Endothelial cell of umbilical vein (primary cell): Measurements from ENCODE around the gene FLACC1. TPM values are rescaled to one million over a fixed set of nuclear protein-coding genes. Genes with fewer than 3 reads are reported as not detected.

Experiments used
- BruUV-seq: library from RNA; stranded (reverse); fragments of 400-500 nt; replicated peaks from 2 replicates; lab custom pipeline; 2021; lab: Mats Ljungman, UMichigan
- CTCF ChIA-PET: fragments of 300-600, 350-600 bp; sonication (Branson Sonifier 250); formaldehyde crosslinking; loops from one replicate; lab custom pipeline; 2021; ENCODE audit warnings: antibody characterized with exemption, inconsistent platforms; lab: Charles Lee
- POLR2A ChIA-PET: fragments of 300-600, 350-600 bp; sonication (Branson Sonifier 250); formaldehyde crosslinking; loops from one replicate; lab custom pipeline; 2021; ENCODE audit warnings: antibody characterized with exemption, inconsistent platforms; lab: Charles Lee
- DNase-seq: peaks from one replicate; pipeline ENCODE4 v3.0.0-alpha.2; 2011; ENCODE audit warnings: low read depth, low spot score
- FAIRE-seq: peaks from 2 replicates; lab custom pipeline; 2011; peaks lifted over from hg19 to GRCh38; lab: Jason Lieb, UNC
- H2AFZ ChIP-seq: 2 replicates; pipeline ENCODE4 v1.6.0; 2012; ENCODE audit warnings: low read depth, low read length, control low read depth, inconsistent platforms
- H3K27ac ChIP-seq: 2 replicates; pipeline ENCODE4 v1.5.1; 2011; ENCODE audit warnings: low read depth, mild to moderate bottlenecking, control low read depth, low read length, moderate library complexity; ENCODE audit not compliant: insufficient read depth
- H3K27me3 ChIP-seq, 2 experiments: 2 replicates each; pipeline versions ENCODE4 v1.6.0 to v1.6.1; 2011; ENCODE audit warnings: low read length in 2 of 2, mixed read lengths in 1 of 2; ENCODE audit not compliant: control insufficient read depth in 2 of 2, insufficient read depth in 2 of 2
- H3K36me3 ChIP-seq, 2 experiments: 2 replicates in 1 of 2; 3 replicates in 1 of 2; pipeline ENCODE4 v1.5.1; 2011; ENCODE audit warnings: low read length in 2 of 2, mild to moderate bottlenecking in 1 of 2, moderate library complexity in 1 of 2; ENCODE audit not compliant: control insufficient read depth in 2 of 2, insufficient read depth in 2 of 2; ENCODE audit errors: extremely low read depth in 1 of 2
- H3K4me1 ChIP-seq: 3 replicates; pipeline ENCODE4 v1.5.1; 2011; ENCODE audit warnings: mild to moderate bottlenecking, low read length; ENCODE audit not compliant: control insufficient read depth, insufficient read depth; ENCODE audit errors: extremely low read depth
- H3K4me2 ChIP-seq: 2 replicates; pipeline ENCODE4 v1.6.1; 2011; ENCODE audit warnings: low read length, control low read depth, mixed read lengths; ENCODE audit not compliant: insufficient read depth
- H3K4me3 ChIP-seq, 3 experiments: fragments of 200-600 bp in 1 of 3; sonication (generic), shearing (Covaris generic) in 1 of 3; replicated peaks in 1 of 3; 2 replicates each; pipeline ENCODE4 v1.5.1; 2011 to 2016; ENCODE audit warnings: control low read depth in 3 of 3, low read length in 3 of 3, mild to moderate bottlenecking in 2 of 3, inconsistent platforms in 1 of 3, low read depth in 1 of 3, moderate library complexity in 1 of 3; ENCODE audit not compliant: insufficient read depth in 1 of 3
- H3K79me2 ChIP-seq: 2 replicates; pipeline ENCODE4 v1.6.0; 2012; ENCODE audit warnings: low read length, inconsistent platforms; ENCODE audit not compliant: control insufficient read depth, insufficient read depth
- H3K9ac ChIP-seq: replicated peaks from 2 replicates; pipeline ENCODE3; 2011; ENCODE audit warnings: low read length, control low read depth; ENCODE audit not compliant: insufficient read depth; ENCODE audit errors: extremely low read depth
- H3K9me1 ChIP-seq: replicated peaks from 3 replicates; pipeline ENCODE4 v1.6.0; 2011; ENCODE audit warnings: mild to moderate bottlenecking, low read length; ENCODE audit not compliant: control insufficient read depth, insufficient read depth; ENCODE audit errors: extremely low read depth
- H3K9me3 ChIP-seq: replicated peaks from 2 replicates; pipeline ENCODE4 v1.5.1; 2012; ENCODE audit warnings: low read length, inconsistent platforms; ENCODE audit not compliant: control insufficient read depth, insufficient read depth
- H4K20me1 ChIP-seq: replicated peaks from 2 replicates; pipeline ENCODE3; 2011; ENCODE audit warnings: mild to moderate bottlenecking, low read length; ENCODE audit not compliant: control insufficient read depth, insufficient read depth; ENCODE audit errors: extremely low read depth
- EZH2 ChIP-seq: IDR thresholded peaks from 2 replicates; pipeline ENCODE4 v1.6.1; 2012; ENCODE audit warnings: borderline replicate concordance, low read depth, mild to moderate bottlenecking, moderate library complexity, low read length, inconsistent platforms; ENCODE audit not compliant: severe bottlenecking
- FOS ChIP-seq: IDR thresholded peaks from 2 replicates; pipeline ENCODE4 v1.6.1; 2011; ENCODE audit warnings: mild to moderate bottlenecking, low read length, moderate library complexity, borderline replicate concordance; ENCODE audit not compliant: insufficient read depth
- GATA2 ChIP-seq: IDR thresholded peaks from 2 replicates; pipeline ENCODE4 v1.7.0; 2011; ENCODE audit warnings: low read depth, mild to moderate bottlenecking, moderate library complexity, mixed read lengths, low read length; ENCODE audit not compliant: insufficient read length, insufficient read depth
- JUN ChIP-seq: IDR thresholded peaks from 2 replicates; pipeline ENCODE4 v1.6.1; 2011; ENCODE audit warnings: borderline replicate concordance, low read depth; ENCODE audit not compliant: insufficient read length, insufficient read depth
- MYC ChIP-seq: IDR thresholded peaks from one replicate; pipeline ENCODE4 v1.6.1; 2011; ENCODE audit warnings: mild to moderate bottlenecking, low read depth, low read length
- POLR2A ChIP-seq: IDR thresholded peaks from 2 replicates; pipeline ENCODE4 v1.6.1; 2012; ENCODE audit warnings: low read depth, mild to moderate bottlenecking, control low read depth, low read length
- POLR2AphosphoS5 ChIP-seq: IDR thresholded peaks from 2 replicates; pipeline ENCODE4 v1.6.1; 2012; ENCODE audit warnings: low read depth, mild to moderate bottlenecking, control low read depth, low read length, moderate library complexity; ENCODE audit not compliant: insufficient read depth
- dilution Hi-C: fragments of 300-500 bp; cut with MboI; formaldehyde crosslinking; loops from one replicate; pipeline ENCODE4 v1.15.0; 2019; ENCODE audit warnings: low sequenced_read_pairs; ENCODE audit not compliant: extremely low pct_ligation_motif_present
- intact Hi-C: fragments of 100-400 bp; cut with micrococcal nuclease; formaldehyde crosslinking; loops from one replicate; pipeline ENCODE4 v1.10.0; 2022
- polyA plus RNA-seq, 4 experiments: library from polyadenylated mRNA; depleted of rRNA in 3 of 4; stranded (reverse) in 3 of 4; unstranded in 1 of 4; fragments of >200 nt; gene quantifications; 2 replicates each; pipeline versions ENCODE4 v1.2.1 to v1.2.3, GENCODE V29; 2011 to 2012; ENCODE audit warnings: missing spikeins in 1 of 4
- total RNA-seq: library from RNA; stranded (reverse); gene quantifications from 2 replicates; pipeline ENCODE4 v1.2.3, GENCODE V29; 2021
- TF ChIP-seq, protein P1 (sequence below): IDR thresholded peaks from 2 replicates; pipeline ENCODE4 v1.6.1; 2011; ENCODE audit not compliant: insufficient read depth, insufficient read length
- TF ChIP-seq, protein P2 (sequence below), 2 donors: IDR thresholded peaks; 1 replicate in 1 of 2; 2 replicates in 1 of 2; pipeline ENCODE4 v1.5.1; 2011; ENCODE audit warnings: low read length in 2 of 2, mild to moderate bottlenecking in 2 of 2, moderate library complexity in 2 of 2, control low read depth in 1 of 2, inconsistent platforms in 1 of 2, low read depth in 1 of 2; ENCODE audit not compliant: insufficient read depth in 1 of 2; ENCODE audit errors: extremely low read depth in 1 of 2

Gene FLACC1
- total and polyA plus RNA-seq, 2 donors (not counting 3 experiments of a cell fraction or from before 2014, with no cell fraction given): 0.11 to 1.4 TPM

DNA sequence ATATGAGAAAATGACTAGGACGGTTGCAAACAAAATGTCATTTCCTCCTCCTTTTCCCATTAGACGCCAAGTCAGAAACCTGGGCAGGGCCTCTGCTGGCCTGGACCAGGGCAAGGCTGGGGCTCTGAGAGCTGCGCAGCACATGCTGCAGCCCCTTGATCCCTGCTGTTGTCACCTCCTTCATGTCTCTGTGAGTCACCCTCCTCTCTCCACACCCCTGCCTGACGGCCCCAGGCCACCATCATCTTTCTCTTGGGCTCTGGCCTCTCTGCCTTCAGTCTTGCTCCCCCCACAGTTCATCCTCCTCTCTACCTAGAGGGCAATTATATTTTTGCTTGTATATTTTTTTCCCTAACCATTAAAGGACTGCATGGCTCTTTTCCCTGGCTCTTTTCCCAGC lies 10.0 kb downstream of the FLACC1 start:
- FAIRE-seq: no peak

More for the DNA sequence above, 10.0 kb downstream of the FLACC1 start:
- no peak overlapping the region for H3K9ac ChIP-seq
- H3K4me2 ChIP-seq: no peak overlapping the region
- intact Hi-C loops (no loop called here), dilution Hi-C loops (no loop called here)
- no TSS peak for BruUV-seq
- no peaks in the 10 kb centered on the region for H3K4me1 ChIP-seq
- H4K20me1 ChIP-seq: no peaks in the 10 kb centered on the region
- H3K27ac ChIP-seq: no peak overlapping the region
- no peaks in the 10 kb centered on the region for H3K9me3 ChIP-seq
- H3K79me2 ChIP-seq: no peaks in the 10 kb centered on the region
- no peak for DNase-seq
- TF ChIP-seq, protein P1, sequence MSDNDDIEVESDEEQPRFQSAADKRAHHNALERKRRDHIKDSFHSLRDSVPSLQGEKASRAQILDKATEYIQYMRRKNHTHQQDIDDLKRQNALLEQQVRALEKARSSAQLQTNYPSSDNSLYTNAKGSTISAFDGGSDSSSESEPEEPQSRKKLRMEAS: no peak
- TF ChIP-seq, protein P2, sequence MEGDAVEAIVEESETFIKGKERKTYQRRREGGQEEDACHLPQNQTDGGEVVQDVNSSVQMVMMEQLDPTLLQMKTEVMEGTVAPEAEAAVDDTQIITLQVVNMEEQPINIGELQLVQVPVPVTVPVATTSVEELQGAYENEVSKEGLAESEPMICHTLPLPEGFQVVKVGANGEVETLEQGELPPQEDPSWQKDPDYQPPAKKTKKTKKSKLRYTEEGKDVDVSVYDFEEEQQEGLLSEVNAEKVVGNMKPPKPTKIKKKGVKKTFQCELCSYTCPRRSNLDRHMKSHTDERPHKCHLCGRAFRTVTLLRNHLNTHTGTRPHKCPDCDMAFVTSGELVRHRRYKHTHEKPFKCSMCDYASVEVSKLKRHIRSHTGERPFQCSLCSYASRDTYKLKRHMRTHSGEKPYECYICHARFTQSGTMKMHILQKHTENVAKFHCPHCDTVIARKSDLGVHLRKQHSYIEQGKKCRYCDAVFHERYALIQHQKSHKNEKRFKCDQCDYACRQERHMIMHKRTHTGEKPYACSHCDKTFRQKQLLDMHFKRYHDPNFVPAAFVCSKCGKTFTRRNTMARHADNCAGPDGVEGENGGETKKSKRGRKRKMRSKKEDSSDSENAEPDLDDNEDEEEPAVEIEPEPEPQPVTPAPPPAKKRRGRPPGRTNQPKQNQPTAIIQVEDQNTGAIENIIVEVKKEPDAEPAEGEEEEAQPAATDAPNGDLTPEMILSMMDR (IDR thresholded peaks at IDR 0.05; ENCODE audit: extremely low read depth in 1 of 2, insufficient read depth in 1 of 2, low read depth in 1 of 2, low read length in 2 of 2): no peak
- TF ChIP-seq POLR2A (no peak), GATA2 (no peak), EZH2 (no peak), MYC (no peak), JUN (no peak), POLR2AphosphoS5 (no peak), FOS (no peak)
- no peaks in the 10 kb centered on the region for H3K27me3 ChIP-seq
- ChIA-PET CTCF (no interaction called here), POLR2A (no interaction called here)
- H3K4me3 ChIP-seq: no peak overlapping the region
- H2AFZ ChIP-seq: no peak overlapping the region
- no peaks in the 10 kb centered on the region for H3K9me1 ChIP-seq
- H3K36me3 ChIP-seq: no peaks in the 10 kb centered on the region
